NCI-H2171 treated with DMSO at 0.1 percent for 48 hours (cell line): Measurements from ENCODE around the gene HCFC1R1.

Experiments used
- DNase-seq: peaks from one replicate; lab custom pipeline; 2025; lab: John Stamatoyannopoulos, UW

The HCFC1R1 gene

DNA sequence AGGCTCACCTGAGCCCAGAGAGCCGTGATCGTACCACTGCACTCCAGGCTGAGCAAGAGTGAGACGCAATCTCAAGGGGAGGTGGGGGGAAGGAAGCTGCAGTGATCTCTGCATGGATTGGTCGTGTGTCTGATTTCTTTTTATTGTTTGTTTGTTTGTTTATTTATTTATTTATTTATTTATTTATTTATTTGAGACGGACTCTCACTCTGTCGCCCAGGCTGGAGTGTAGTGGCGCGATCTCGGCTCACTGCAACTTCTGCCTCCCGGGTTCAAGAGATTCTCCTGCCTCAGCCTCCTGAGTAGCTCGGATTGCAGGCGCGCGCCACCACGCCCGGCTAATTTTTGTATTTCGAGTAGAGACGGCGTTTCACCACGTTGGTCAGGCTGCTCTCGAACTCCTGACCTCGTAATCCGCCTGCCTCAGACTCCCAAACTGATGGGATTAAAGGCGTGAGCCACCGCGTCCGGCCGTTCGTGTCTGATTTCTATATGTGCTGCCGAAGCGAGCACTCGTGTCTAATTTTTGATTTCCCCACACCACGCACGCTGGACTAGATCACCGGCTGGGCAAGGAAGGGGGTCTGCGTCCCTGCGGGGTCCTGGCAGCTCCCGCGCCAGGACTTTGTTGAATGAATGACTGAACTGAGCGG, 4.0 kb downstream of the HCFC1R1 start:
- no peak for DNase-seq

DNA sequence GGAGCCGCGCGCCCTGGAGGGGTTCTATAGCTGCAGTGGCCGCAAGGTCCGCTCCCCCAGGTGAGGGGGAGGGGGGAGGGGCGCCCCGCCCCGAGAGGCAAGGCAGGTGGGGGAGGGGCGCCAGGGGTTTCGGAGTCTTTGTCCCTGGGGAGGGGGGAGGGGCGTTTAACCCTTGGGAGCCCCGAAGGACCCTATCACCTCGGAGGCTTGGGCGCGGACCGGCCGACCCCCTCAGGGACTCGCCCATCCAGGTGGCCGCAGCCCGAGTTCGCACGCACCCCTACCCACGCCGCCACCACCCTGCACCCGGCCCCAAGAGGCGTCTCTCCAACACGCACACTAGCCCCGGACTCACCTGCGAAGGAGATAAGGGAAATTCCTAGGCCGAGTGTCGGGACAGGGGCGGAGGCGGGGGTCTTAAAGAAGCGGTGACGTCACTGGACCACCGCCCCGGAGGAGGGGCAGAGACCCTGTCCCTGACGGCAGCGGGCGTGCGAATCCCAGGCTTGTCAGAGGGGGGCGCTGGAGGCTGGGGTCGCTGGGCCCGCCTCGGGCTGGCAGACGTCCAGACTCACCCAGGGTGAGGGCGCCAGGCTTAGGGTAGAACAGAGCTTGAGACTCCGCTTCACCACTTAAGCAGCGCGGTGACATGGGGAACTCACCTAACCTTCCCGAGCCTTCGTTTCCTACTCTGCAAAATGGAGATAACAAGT, 5.8 kb downstream of the HCFC1R1 start, which contains the start of gene CLDN6:
TSS of gene CLDN6 (minus strand) at position 390 of the 713 bp plus-strand sequence. CDS start 2,162 bp downstream, outside the sequence.
- no peak for DNase-seq

GRCh38 chr16:3017344-3017743, 6.4 kb downstream of the HCFC1R1 start:
- DNase-seq: no peak

- DNase-seq: no peak
Measured at GRCh38 chr16:3015865-3016521, 7.7 kb downstream of the HCFC1R1 start.

DNA sequence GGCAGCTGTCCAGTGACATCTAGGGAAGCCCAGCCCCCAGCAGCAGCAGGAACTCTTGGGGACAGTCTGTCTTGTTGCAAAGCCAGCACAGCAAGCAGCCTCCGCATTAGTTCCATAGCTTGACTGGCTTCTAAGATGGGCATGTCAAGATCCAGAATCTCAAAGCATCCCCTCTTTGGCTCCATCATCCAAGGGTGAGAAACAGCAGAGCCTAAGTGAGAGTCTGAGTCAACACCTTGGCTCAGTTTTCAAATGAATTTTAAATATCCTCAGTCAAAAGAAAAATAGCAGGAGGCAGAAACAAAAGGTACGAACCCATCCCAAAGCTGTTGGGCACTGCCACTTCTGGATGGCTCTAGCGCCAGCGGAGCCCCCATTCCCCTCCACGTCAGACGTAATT, 8.8 kb downstream of the HCFC1R1 start:
- DNase-seq: no peak

- no peak for DNase-seq
Measured at GRCh38 chr16:3013998-3014690, 9.6 kb downstream of the HCFC1R1 start.

DNA sequence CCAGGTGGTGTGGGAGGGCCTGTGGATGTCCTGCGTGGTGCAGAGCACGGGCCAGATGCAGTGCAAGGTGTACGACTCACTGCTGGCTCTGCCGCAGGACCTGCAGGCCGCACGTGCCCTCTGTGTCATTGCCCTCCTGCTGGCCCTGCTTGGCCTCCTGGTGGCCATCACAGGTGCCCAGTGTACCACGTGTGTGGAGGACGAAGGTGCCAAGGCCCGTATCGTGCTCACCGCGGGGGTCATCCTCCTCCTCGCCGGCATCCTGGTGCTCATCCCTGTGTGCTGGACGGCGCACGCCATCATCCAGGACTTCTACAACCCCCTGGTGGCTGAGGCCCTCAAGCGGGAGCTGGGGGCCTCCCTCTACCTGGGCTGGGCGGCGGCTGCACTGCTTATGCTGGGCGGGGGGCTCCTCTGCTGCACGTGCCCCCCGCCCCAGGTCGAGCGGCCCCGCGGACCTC, 10.2 kb downstream of the HCFC1R1 start:
- no peak for DNase-seq

DNA sequence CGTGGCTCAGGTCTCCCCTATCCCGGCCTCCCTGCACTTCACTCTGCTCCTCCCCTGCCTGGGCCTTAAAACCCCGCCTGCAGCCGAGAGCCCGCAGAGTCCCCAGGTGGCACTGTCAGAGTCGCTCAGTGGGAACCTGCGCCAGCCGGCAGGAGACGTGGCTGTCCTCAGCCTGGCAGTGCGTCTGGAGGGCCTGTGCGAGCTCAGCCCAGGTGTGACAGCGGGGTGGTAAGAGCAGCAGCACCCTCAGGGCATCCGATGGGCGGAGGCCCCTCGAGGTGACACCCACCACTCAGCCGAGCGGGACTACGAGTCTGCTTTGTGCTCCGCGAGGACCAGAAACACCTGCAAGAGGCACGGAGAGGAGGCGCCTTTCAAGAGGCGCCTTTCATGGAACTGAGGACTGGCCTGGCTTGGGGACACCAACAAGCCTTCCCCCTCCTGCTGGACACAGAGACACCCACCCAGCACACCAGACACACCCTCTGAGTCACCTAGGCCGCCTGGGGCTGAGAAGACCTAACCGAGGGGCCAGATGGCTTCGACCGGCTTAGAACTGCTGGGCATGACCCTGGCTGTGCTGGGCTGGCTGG, 10.8 kb downstream of the HCFC1R1 start, which contains the start of gene CLDN9:
TSS of gene CLDN9 (plus strand) at position 96 of the 593 bp plus-strand sequence. CDS start at position 536, 440 bp downstream.
- peak; percentile 94 for DNase-seq

DNA sequence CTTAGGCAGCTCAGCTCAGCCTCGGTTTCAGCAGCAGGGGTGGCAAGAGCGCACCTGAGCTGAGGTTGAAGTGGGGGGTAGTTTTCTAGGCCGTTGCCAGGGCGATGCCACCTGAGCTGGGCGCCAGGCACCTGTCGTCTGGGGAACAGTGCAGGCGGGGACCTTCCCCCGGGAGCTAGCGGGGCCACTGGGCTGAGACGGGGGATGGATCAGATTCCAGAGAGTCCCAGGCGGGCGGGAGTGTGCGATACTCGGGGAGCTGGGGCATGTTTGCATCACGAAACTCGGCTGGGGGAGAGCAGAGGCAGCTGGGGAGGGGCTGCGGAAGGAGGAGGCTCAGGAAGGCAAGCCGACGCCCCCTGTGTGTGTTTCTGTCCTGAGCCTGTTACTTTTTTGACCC, 11.5 kb downstream of the HCFC1R1 start:
- peak; percentile 98 for DNase-seq

DNA sequence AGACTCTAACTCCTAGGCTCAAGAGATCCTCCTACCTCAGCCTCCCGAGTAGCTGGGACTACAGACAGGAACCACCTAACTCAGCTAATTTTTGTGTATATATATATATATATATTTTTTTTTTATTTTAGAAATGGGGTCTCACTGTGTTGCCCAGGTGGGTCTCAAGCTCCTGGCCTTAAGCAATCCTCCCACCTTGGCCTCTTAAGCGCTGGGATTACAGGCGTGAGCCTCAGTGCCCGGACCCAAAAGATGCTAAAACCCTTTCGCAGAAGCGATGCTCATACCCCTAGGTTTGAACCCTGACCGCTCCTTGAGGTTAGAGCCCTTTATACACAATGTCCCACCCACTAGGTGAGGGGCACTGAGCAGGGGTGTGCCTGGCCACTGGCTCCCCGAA, 13.2 kb downstream of the HCFC1R1 start:
- DNase-seq: no peak

- no peak for DNase-seq
Measured at GRCh38 chr16:3009568-3010390, 14.0 kb downstream of the HCFC1R1 start.

- DNase-seq: no peak
Measured at GRCh38 chr16:3008690-3009037, 15.1 kb downstream of the HCFC1R1 start.

GRCh38 chr16:3007957-3008689, 15.6 kb downstream of the HCFC1R1 start:
- no peak for DNase-seq

DNA sequence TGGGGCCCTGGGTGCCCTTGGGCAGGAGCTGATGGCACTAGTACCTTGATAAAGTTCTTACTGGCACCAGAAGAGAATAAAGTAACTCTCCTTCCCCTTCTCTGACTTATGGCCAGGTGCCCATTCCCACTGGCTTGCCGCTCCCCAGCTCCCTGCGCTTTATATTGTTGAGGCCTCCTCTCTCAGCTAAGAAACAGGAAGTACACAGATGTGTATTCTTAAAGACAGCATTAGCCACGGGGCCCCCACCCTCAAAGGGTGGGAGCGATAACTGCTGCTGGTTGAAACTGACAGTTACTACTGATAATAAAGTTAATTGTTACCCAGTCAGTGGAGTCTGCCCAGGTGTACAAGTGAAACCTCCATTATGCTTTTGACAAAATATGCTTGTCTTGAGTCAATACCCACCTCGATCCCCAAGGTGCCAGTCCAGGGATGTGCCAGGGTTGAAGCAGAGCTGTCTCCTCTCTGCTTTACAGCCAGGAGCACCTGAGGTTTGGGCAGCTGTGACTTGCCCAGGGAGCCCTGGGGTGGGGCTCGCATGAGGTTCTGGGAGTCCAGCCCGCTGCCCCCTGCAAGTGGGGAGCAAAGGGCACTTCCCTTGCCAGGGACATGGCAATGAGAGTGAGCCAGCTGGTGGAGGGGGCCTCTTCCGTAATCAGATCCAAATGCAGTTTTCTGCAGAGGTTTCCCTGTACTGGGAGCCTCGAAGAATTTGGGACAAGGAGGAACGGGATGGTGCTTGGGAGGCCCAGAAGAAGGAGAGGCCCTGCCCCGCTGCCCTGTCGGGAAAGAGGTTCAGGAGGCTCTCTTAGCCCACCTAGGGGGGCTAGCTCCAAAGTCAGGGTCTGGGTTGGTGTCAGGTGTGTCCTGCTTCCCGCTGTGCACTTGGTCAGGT, 16.4 kb downstream of the HCFC1R1 start:
- no peak for DNase-seq

DNA sequence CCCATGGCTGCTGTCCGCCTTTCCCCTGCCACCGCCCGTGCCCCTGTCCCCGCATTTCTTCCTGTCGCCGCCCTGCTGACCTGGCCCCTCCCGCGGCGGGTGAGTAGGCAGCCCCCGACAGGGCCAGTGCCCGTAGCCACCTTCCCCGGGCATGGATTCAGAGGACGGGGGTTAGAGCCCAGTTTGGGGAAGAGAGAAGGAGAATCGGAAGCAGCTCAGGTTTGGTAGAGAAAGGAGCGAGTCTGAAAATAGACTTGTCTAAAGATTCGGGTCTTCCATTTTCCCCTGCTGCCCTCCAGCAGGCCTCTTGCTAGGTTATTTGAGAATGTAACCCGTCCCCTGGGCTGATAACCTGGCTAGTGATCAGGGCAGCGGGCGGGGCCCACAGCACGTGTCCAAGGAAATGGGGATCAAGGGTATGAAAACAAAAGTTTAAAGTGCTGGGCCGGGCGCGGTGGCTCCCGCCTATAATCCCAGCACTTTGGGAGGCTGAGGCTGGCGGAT, 18.9 kb downstream of the HCFC1R1 start:
- peak; percentile 29 for DNase-seq

DNA sequence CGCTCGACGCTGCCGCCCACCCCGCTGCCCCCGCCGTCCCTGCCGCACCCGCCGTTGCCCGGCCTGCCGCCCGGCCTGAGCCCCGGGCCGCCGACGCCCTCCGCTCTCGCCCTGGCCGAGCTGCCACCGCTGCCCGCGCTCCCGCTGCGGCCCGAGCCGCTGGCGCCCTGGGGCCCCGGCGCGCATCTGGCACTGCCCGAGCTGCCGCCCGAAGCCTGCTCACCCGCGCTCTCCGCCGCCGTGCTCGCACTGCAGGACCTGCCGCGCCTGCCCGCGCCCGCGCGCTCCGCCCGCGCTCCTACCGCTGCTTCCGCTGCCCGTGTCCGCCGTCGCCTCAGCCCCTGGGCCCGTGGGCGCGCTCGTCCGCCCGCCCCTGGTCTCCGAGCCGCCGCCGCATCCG, 19.4 kb downstream of the HCFC1R1 start:
- DNase-seq: peak; percentile 19

DNA sequence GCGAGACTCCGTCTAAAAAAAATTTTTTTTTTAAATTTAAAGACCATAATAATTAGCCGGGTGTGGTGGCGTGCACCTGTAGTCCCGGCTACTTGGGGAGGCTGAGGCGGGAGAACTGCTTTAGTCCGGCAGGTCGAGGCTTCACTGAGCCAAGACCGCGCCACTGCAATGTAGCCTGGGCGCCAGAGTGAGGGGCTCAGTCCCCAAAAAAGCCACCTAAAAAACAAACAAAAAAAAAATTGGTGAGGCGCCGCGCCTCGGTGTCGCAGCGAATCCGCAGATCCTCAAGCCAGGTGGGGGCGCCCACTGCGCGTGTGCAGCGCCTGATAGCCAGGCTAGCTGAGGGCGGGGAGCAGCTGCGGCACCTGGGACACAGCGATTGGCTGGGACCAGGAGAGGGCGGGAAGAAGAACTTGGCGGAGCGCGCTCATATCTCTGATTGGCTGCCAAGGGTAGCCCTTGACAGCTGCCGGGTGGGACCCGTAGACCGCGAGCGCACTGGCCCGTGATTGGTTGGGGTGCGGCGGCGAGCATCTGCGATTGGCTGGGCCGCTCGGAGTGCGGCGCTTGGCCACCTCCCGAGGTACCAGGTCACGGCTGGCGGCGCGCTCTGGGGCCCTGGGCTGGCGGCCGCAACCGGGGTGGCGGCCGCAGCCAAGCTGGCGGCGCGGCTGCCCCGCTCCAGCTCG, 20.0 kb downstream of the HCFC1R1 start:
- peak; percentile 98 for DNase-seq

DNA sequence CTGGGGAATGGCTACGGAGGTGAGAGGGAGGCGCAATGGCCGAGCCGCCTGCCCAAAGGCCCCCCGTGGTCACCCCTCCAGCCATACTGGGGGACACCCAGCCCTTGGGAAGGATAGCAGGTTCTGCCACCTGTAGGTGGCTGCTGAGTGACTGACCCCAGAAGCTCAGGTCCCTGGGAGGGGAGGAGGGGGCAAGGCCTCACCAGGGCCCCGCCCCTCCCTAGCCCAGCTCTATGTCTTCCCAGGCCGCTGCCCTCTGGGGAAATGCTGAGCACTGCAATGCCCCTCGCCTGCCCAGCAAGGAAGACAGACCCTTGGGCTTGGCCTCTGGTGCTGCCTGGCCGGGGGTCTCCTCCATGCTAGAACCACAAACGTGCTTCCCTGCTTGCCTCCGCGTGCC, 22.4 kb downstream of the HCFC1R1 start:
- no peak for DNase-seq
